OCI-LY7 (cell line): ENCODE results near the gene MAP2K1. TPM values are rescaled to one million over a fixed set of nuclear protein-coding genes. Genes with fewer than 3 reads are reported as not detected.
A peak's percentile ranks its signal among the peaks of the same experiment; 100 is the strongest.

Experiments
- BruUV-seq: library from RNA; stranded (reverse); fragments of 400-500 nt; replicated peaks from 2 replicates; lab custom pipeline; 2021; lab: Mats Ljungman, UMichigan
- CTCF ChIA-PET: fragments of 300-600 bp; sonication (Branson Sonifier 250); formaldehyde crosslinking; loops from one replicate; lab custom pipeline; 2022; ENCODE audit warnings: antibody characterized with exemption; ENCODE audit not compliant: unreplicated experiment; lab: Charles Lee
- POLR2A ChIA-PET: fragments of 300-600 bp; sonication (Branson Sonifier 250); formaldehyde crosslinking; loops from one replicate; lab custom pipeline; 2022; ENCODE audit warnings: antibody characterized with exemption; lab: Charles Lee
- DNase-seq: peaks from one replicate; pipeline ENCODE4 v3.0.0-alpha.2; 2015; ENCODE audit warnings: low spot score
- H2AFZ ChIP-seq: fragments of 200-600 bp; sonication (generic), shearing (Covaris generic); 2 replicates; pipeline ENCODE4 v1.6.1; 2014; ENCODE audit warnings: mild to moderate bottlenecking, antibody characterized with exemption, low read length, moderate library complexity
- H3K27ac ChIP-seq: fragments of 200-600 bp; sonication (generic); 2 replicates; pipeline ENCODE4 v1.5.1; 2014; ENCODE audit warnings: mixed run types, low read depth, mild to moderate bottlenecking, moderate library complexity, low read length, inconsistent platforms; ENCODE audit not compliant: poor library complexity, severe bottlenecking
- H3K36me3 ChIP-seq: fragments of 200-600 bp; sonication (generic); 2 replicates; pipeline ENCODE4 v1.6.1; 2014; ENCODE audit warnings: mild to moderate bottlenecking, antibody characterized with exemption, low read length, moderate library complexity, mixed read lengths; ENCODE audit not compliant: insufficient read depth
- H3K4me1 ChIP-seq: fragments of 200-600 bp; sonication (generic); 2 replicates; pipeline ENCODE4 v1.5.1; 2014; ENCODE audit warnings: mild to moderate bottlenecking, low read length; ENCODE audit not compliant: insufficient read depth, poor library complexity, severe bottlenecking
- H3K4me2 ChIP-seq: fragments of 200-600 bp; sonication (generic); 2 replicates; pipeline ENCODE4 v1.6.1; 2014; ENCODE audit warnings: mild to moderate bottlenecking, low read length
- H3K4me3 ChIP-seq: fragments of 200-600 bp; sonication (generic); 2 replicates; pipeline ENCODE4 v1.5.1; 2014; ENCODE audit warnings: mild to moderate bottlenecking, low read depth, low read length; ENCODE audit not compliant: poor library complexity, severe bottlenecking
- H3K79me2 ChIP-seq: fragments of 200-600 bp; sonication (generic); 2 replicates; pipeline ENCODE4 v1.6.1; 2016; ENCODE audit warnings: low read depth, mild to moderate bottlenecking, low read length, moderate library complexity, mixed read lengths; ENCODE audit not compliant: insufficient read depth
- H3K9me2 ChIP-seq: fragments of 200-600 bp; sonication (generic); 2 replicates; pipeline ENCODE4 v1.6.1; 2016; ENCODE audit warnings: mild to moderate bottlenecking, low read length, mixed read lengths; ENCODE audit not compliant: insufficient read depth
- H3K9me3 ChIP-seq: fragments of 200-600 bp; sonication (generic); 2 replicates; pipeline ENCODE4 v1.6.1; 2014; ENCODE audit warnings: mild to moderate bottlenecking, mixed run types, low read length, mixed read lengths
- H4K20me1 ChIP-seq: fragments of 200-600 bp; sonication (generic); 2 replicates; pipeline ENCODE4 v1.6.1; 2014; ENCODE audit warnings: mild to moderate bottlenecking, antibody characterized with exemption, low read length, moderate library complexity, mixed read lengths; ENCODE audit not compliant: insufficient read depth
- EZH2phosphoT487 ChIP-seq: fragments of 200-600 bp; sonication (generic); IDR thresholded peaks from 2 replicates; pipeline ENCODE4 v1.6.1; 2018; ENCODE audit warnings: low read depth, borderline replicate concordance, mild to moderate bottlenecking, mixed run types, antibody characterized with exemption, low read length, moderate library complexity, mixed read lengths
- intact Hi-C: fragments of 100-400 bp; cut with micrococcal nuclease; formaldehyde crosslinking; loops from one replicate; pipeline ENCODE4 v1.10.0; 2022; ENCODE audit not compliant: unreplicated experiment
- total RNA-seq, 2 experiments: library from RNA; depleted of rRNA in 1 of 2; stranded (reverse); fragments of >200 nt in 1 of 2; shearing (Covaris generic) in 1 of 2; gene quantifications; 2 replicates each; pipeline ENCODE4 v1.2.3, GENCODE V29; 2014 to 2022
- TF ChIP-seq, protein P1 (sequence below): fragments of 200-600 bp; sonication (generic); conservative IDR thresholded peaks from 2 replicates; pipeline ENCODE4 v1.5.1; 2014; ENCODE audit warnings: mild to moderate bottlenecking, antibody characterized with exemption, low read length, moderate library complexity, mixed read lengths

The MAP2K1 gene
- total RNA-seq, 2 experiments from 2014 or later, result 37.2 to 95.8 TPM

DNA sequence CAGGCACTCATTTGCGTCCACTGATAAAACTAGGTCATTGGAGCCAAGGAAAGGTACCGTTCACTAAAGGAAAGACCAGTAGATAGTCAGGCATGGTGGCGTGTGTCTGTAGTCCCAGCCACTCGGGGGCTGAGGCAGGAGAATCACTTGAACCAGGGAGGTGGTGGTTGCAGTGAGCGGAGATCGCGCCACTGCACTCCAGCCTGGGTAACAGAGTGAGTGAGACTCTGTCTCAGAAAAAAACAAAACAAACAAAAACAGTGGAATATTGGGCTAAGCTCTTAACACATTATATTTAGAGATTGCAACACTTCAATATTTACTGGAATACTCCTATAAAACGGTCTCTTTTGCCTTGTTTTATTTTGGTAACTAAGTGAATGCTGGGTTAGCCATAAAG lies 17.4 kb downstream of the MAP2K1 start:
- no TSS peak for BruUV-seq
- H3K4me2 ChIP-seq, result peak overlapping the region; percentile 27; the same call in 1 of the 2 replicates
- no peak overlapping the region for H3K27ac ChIP-seq
- peaks cover 99% of the 10 kb centered on the region for H3K79me2 ChIP-seq
- H2AFZ ChIP-seq, result no peak overlapping the region
- H3K4me1 ChIP-seq, result peaks cover 52% of the 10 kb centered on the region
- H3K4me3 ChIP-seq, result no peak overlapping the region
- peaks cover 73% of the 10 kb centered on the region for H4K20me1 ChIP-seq
- no peaks in the 10 kb centered on the region for H3K9me2 ChIP-seq
- no peaks in the 10 kb centered on the region for H3K9me3 ChIP-seq
- ChIA-PET POLR2A (interaction anchor here (0.7 to 2.8 kb wide), 3 partner anchors 11 to 697 kb away, joined by 3 to 18 read pairs (median 4); no protein-coding TSS in a partner anchor), CTCF (no interaction called here)
- intact Hi-C loops, result no loop called here
- peaks cover 19% of the 10 kb centered on the region for H3K36me3 ChIP-seq
- no peak for DNase-seq
- TF ChIP-seq EZH2phosphoT487, result no peak
- TF ChIP-seq, protein P1, sequence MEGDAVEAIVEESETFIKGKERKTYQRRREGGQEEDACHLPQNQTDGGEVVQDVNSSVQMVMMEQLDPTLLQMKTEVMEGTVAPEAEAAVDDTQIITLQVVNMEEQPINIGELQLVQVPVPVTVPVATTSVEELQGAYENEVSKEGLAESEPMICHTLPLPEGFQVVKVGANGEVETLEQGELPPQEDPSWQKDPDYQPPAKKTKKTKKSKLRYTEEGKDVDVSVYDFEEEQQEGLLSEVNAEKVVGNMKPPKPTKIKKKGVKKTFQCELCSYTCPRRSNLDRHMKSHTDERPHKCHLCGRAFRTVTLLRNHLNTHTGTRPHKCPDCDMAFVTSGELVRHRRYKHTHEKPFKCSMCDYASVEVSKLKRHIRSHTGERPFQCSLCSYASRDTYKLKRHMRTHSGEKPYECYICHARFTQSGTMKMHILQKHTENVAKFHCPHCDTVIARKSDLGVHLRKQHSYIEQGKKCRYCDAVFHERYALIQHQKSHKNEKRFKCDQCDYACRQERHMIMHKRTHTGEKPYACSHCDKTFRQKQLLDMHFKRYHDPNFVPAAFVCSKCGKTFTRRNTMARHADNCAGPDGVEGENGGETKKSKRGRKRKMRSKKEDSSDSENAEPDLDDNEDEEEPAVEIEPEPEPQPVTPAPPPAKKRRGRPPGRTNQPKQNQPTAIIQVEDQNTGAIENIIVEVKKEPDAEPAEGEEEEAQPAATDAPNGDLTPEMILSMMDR, result no peak

GRCh38 chr15:66404532-66404931 lies 17.8 kb downstream of the MAP2K1 start:
- Histone ChIP-seq H3K4me2 (peak overlapping the region; percentile 27; the same call in 1 of the 2 replicates), H3K36me3 (peaks cover 19% of the 10 kb centered on the region), H3K9me2 (no peaks in the 10 kb centered on the region), H3K4me1 (peaks cover 56% of the 10 kb centered on the region), H3K27ac (no peak overlapping the region), H3K79me2 (peaks cover 99% of the 10 kb centered on the region), H4K20me1 (peaks cover 77% of the 10 kb centered on the region), H3K9me3 (no peaks in the 10 kb centered on the region), H2AFZ (no peak overlapping the region), H3K4me3 (no peak overlapping the region)
- POLR2A ChIA-PET, result interaction anchor here (0.9 to 2.8 kb wide), 2 partner anchors 10 to 138 kb away, joined by 4 to 18 read pairs; no protein-coding TSS in a partner anchor
- intact Hi-C loops, result no loop called here
- CTCF ChIA-PET, result no interaction called here
- BruUV-seq, result no TSS peak
- TF ChIP-seq, protein P1, result no peak
- no peak for TF ChIP-seq EZH2phosphoT487
- no peak for DNase-seq

DNA sequence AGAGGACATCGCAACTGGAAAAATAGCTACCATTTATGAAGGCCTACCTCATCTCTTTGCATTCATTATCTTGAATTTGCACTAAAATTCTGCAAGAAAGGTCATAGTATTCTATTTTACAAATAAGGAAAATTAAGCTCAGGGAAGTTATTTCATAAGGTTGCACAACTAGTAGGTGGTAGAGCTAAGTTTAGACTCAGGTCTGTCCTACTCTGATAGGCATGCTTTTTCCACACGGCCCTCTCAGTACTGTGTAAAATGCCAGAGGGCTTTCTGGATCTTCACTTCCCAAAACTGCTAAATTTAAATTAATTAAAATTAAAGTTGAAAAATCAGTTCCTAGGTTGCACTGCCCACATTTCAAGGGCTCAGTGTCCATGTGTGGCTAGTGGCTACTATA lies 18.3 kb downstream of the MAP2K1 start:
- Histone ChIP-seq H3K27ac (no peak overlapping the region), H3K9me3 (no peaks in the 10 kb centered on the region), H3K4me1 (peaks cover 60% of the 10 kb centered on the region), H3K9me2 (no peaks in the 10 kb centered on the region), H2AFZ (no peak overlapping the region), H3K4me2 (peak overlapping the region; percentile 27; the same call in 1 of the 2 replicates), H3K4me3 (no peak overlapping the region), H3K79me2 (peaks cover 99% of the 10 kb centered on the region), H4K20me1 (peaks cover 81% of the 10 kb centered on the region), H3K36me3 (peaks cover 22% of the 10 kb centered on the region; the same call in 1 of the 2 replicates)
- ChIA-PET POLR2A (interaction anchor here (0.9 to 2.8 kb wide), 2 partner anchors 10 to 137 kb away, joined by 4 to 18 read pairs; no protein-coding TSS in a partner anchor), CTCF (no interaction called here)
- no peak for DNase-seq
- intact Hi-C loops, result no loop called here
- no TSS peak for BruUV-seq
- TF ChIP-seq EZH2phosphoT487, result no peak
- TF ChIP-seq, protein P1, result no peak
